ENCODE results near the gene EMX1.

The EMX1 gene

DNA sequence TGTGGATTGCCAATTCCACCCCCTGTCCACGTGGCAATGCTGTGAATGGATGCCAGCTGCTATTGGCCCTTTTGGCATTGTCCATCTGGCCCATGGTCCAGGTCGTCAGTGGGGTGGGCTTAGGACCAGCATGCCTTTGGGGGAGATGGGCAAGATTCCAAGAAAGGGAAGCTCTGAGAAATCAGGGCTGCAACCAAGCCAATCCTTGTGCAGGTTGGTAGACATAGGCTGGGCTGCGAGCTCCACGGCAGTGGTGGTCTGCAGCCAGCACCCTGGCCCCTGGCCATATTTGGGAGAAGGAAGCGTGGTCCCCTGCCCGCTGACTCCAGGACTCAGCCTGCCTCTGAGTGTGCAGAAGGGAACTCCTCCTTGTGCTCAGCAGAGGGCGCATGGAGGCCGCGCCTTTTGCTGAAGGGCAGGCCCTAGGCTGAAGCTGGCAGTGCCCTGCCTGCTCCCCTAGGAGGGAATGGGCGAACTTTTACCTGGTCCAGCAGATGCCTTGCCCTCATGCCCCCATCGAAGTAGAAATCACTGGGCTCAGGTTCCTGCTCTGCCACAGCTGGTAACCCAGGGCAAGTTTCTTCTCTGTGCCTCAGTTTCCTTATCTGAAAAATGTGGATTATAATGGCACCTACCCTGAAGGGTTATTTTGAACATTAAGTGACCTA lies 24.7 kb upstream of the EMX1 start:
- H3K4me3 ChIP-seq (ENCODE audit: low read depth, low read length) = no peak overlapping the region
- TF ChIP-seq, protein P1, sequence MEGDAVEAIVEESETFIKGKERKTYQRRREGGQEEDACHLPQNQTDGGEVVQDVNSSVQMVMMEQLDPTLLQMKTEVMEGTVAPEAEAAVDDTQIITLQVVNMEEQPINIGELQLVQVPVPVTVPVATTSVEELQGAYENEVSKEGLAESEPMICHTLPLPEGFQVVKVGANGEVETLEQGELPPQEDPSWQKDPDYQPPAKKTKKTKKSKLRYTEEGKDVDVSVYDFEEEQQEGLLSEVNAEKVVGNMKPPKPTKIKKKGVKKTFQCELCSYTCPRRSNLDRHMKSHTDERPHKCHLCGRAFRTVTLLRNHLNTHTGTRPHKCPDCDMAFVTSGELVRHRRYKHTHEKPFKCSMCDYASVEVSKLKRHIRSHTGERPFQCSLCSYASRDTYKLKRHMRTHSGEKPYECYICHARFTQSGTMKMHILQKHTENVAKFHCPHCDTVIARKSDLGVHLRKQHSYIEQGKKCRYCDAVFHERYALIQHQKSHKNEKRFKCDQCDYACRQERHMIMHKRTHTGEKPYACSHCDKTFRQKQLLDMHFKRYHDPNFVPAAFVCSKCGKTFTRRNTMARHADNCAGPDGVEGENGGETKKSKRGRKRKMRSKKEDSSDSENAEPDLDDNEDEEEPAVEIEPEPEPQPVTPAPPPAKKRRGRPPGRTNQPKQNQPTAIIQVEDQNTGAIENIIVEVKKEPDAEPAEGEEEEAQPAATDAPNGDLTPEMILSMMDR (IDR thresholded peaks at IDR 0.05; ENCODE audit: low read depth, low read length) = peak; percentile 97
- H3K27me3 ChIP-seq (ENCODE audit: insufficient read depth, low read depth, severe bottlenecking) = no peaks in the 10 kb centered on the region

DNA sequence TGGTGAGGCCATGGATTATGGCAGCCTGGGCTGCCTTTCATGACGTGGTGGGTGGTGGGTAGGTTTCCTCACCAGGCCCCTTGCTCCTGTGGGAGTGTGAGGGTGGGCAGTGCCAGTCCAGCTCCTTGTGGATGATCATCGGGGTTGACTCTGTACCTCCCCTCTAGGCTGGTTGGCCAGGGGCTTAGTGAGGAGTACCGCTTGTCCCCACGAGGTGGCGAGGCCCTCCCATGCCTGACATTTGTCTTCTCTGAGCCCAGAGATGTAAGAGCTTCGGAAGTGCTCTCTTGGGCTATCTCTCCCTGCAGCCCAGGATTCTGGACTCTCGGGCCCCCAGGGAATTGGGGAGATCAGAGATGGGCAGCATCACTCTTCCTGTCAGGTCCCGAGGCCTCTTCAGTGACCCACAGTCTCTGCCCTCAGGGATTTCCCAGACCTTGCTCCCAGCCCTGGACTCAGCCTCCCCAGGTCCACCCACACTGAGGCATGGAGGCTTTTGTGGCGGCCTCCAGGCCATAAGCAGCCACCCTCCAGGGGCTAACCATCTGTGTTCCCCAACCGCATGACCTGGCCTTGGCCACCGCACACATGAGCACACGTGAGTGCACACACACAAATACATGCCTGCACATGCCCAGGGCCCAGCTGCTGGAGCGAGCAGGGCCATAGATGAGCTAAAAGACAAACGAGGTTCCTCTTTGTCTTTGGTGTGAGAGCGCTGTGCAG lies 23.6 kb upstream of the EMX1 start:
- H3K27ac ChIP-seq = peak overlapping the region; percentile 54
- no peaks in the 10 kb centered on the region for H3K9me3 ChIP-seq (ENCODE audit: severe bottlenecking)
- TF ChIP-seq, protein P1 (IDR thresholded peaks at IDR 0.05; ENCODE audit: low read depth, low read length) = peak; percentile 98
- no peak overlapping the region for H3K4me3 ChIP-seq (ENCODE audit: low read depth, low read length)
- H3K36me3 ChIP-seq = peaks cover 25% of the 10 kb centered on the region
- DNase-seq = peak; percentile 94
- no peaks in the 10 kb centered on the region for H3K27me3 ChIP-seq (ENCODE audit: insufficient read depth, low read depth, severe bottlenecking)

More for the DNA sequence above, 24.7 kb upstream of the EMX1 start:
- DNase-seq = peak; percentile 77
- Histone ChIP-seq H3K9me3 (ENCODE audit: severe bottlenecking) (no peaks in the 10 kb centered on the region), H3K36me3 (peaks cover 30% of the 10 kb centered on the region), H3K27ac (no peak overlapping the region)

DNA sequence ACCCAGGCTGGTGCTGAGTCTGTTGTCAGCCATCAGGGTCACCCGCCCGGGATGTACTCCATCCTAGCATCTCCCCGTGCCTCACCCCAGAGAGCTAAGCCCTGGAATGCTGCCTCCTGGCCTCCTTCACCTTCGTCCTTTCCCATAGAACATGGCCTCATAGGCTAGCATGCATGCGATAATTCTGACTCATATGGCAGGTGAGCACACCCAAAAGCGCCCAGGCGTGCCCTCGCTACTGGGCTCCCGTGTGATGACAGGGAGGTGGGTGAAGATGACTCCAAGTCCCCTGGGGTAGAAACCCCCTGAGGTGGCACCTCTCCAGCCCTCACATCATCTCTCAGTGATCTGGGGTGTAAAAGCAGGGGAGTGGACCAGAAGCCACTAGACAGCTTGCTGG lies 22.8 kb upstream of the EMX1 start:
- no peak for DNase-seq
- no peak overlapping the region for H3K4me3 ChIP-seq (ENCODE audit: low read depth, low read length)
- H3K27ac ChIP-seq = peak overlapping the region; percentile 54
- H3K36me3 ChIP-seq = peaks cover 21% of the 10 kb centered on the region
- no peaks in the 10 kb centered on the region for H3K9me3 ChIP-seq (ENCODE audit: severe bottlenecking)
- TF ChIP-seq, protein P1 (IDR thresholded peaks at IDR 0.05; ENCODE audit: low read depth, low read length) = no peak
- no peaks in the 10 kb centered on the region for H3K27me3 ChIP-seq (ENCODE audit: insufficient read depth, low read depth, severe bottlenecking)

DNA sequence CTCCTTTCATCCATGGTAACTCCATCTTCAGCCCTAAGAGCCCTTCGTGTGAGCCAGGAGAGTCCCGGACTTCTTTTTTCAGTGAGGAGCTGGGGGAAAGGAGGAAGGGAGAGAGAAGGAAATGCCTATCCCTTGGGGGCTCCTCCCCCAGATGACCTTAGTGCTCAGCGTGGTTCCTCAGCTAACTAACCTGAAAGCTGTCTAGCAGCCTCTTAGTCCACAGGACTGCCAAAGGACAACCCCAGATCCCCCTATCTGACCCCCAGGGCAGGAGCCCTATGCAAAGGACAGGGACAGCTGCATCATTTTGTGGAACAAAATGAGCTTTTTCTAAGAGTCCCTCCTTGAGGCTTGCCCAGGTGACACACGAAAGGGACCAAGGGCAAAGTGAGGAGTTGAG lies 22.2 kb upstream of the EMX1 start:
- H3K27ac ChIP-seq = peak overlapping the region; percentile 5; the same call in 1 of the 2 replicates
- H3K36me3 ChIP-seq = peaks cover 15% of the 10 kb centered on the region
- TF ChIP-seq, protein P1 (IDR thresholded peaks at IDR 0.05; ENCODE audit: low read depth, low read length) = no peak
- H3K27me3 ChIP-seq (ENCODE audit: insufficient read depth, low read depth, severe bottlenecking) = no peaks in the 10 kb centered on the region
- DNase-seq = no peak
- no peak overlapping the region for H3K4me3 ChIP-seq (ENCODE audit: low read depth, low read length)
- H3K9me3 ChIP-seq (ENCODE audit: severe bottlenecking) = no peaks in the 10 kb centered on the region

DNA sequence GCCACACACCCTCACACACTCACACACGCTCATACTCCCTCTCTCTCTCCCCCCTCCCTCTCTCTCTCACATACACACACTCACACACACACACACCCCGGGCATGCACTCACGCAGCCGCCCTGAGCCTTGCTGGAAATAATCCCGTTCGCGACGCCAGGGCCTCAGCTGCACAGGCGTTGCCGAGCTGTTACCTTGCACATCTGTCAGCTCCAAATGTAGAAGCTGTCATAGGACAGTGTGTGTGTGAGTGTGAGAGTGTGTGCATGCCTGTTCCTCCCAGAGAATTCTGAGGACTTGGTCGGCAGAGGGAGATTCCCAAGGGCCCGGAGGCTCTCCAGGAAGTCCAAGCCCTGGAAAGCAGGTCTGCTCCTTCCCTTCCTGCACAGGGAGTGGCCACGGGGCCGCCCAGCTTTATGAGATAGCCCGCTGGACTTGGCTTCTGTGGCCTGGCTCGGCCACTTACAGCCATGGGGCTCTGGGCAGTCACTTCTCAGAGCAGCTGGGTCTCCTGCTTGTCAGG lies 21.5 kb upstream of the EMX1 start:
- H3K9me3 ChIP-seq (ENCODE audit: severe bottlenecking) = no peaks in the 10 kb centered on the region
- peak overlapping the region; percentile 30 for H3K4me3 ChIP-seq (ENCODE audit: low read depth, low read length)

More for the DNA sequence above, 21.5 kb upstream of the EMX1 start:
- H3K36me3 ChIP-seq = peaks cover 15% of the 10 kb centered on the region
- TF ChIP-seq, protein P1 (IDR thresholded peaks at IDR 0.05; ENCODE audit: low read depth, low read length) = no peak
- no peaks in the 10 kb centered on the region for H3K27me3 ChIP-seq (ENCODE audit: insufficient read depth, low read depth, severe bottlenecking)
- peak; percentile 81 for DNase-seq
- H3K27ac ChIP-seq = peak overlapping the region; percentile 5; the same call in 1 of the 2 replicates
